Lower leg skin (tissue), 3 donors: ENCODE measurements around the gene ZRANB3.

ENCODE experiments used
- CTCF ChIP-seq, 3 donors: fragments of 450-650 bp; IDR thresholded peaks; one replicate each; pipeline ENCODE4 v1.5.1; 2016; ENCODE audit warnings: antibody characterized with exemption in 3 of 3, mild to moderate bottlenecking in 3 of 3, moderate library complexity in 2 of 3
- POLR2A ChIP-seq, 2 donors: fragments of 450-650 bp; IDR thresholded peaks; one replicate each; pipeline ENCODE4 v1.6.1; 2016 to 2017; ENCODE audit warnings: antibody characterized with exemption in 2 of 2, mild to moderate bottlenecking in 1 of 2, moderate library complexity in 1 of 2

GRCh38 chr2:135093670-135094330 lies 437.2 kb downstream of the ZRANB3 start:
- TF ChIP-seq CTCF (IDR thresholded peaks at IDR 0.05) (no peak), POLR2A (IDR thresholded peaks at IDR 0.05) (no peak)
